HEK293 (cell line): Measurements from ENCODE around the gene ANGPT4.

Source experiments
- CTCF ChIA-PET: fragments of 350-600 bp; formaldehyde crosslinking; extraction: SDS; loops from one replicate; lab custom pipeline; 2021; ENCODE audit warnings: antibody characterized with exemption; lab: Yijun Ruan, JAX
- POLR2A ChIA-PET: fragments of 300-600 bp; formaldehyde crosslinking; extraction: SDS; loops from one replicate; lab custom pipeline; 2020; ENCODE audit warnings: antibody characterized with exemption, inconsistent platforms; lab: Yijun Ruan, JAX
- H3K27ac ChIP-seq: fragments of 200-500 bp; sonication (Bioruptor generic); 2 replicates; pipeline ENCODE4 v1.5.1; 2014; ENCODE audit warnings: low read depth, low read length, control low read depth, inconsistent platforms; ENCODE audit errors: extremely low read depth
- H3K36me3 ChIP-seq, 2 experiments: fragments of 200-500 bp in 1 of 2; sonication (Bioruptor generic) in 1 of 2; 1 replicate in 1 of 2; 2 replicates in 1 of 2; pipeline ENCODE4 v1.5.1; 2014 to 2017; ENCODE audit warnings: inconsistent platforms in 2 of 2, low read length in 2 of 2; ENCODE audit not compliant: control insufficient read depth in 2 of 2, insufficient read depth in 1 of 2
- H3K4me1 ChIP-seq: fragments of 200-500 bp; sonication (Bioruptor generic); 2 replicates; pipeline ENCODE4 v1.5.1; 2014; ENCODE audit warnings: mild to moderate bottlenecking, low read length, inconsistent platforms; ENCODE audit not compliant: control insufficient read depth, insufficient read depth
- H3K4me3 ChIP-seq: 2 replicates; pipeline ENCODE4 v1.5.1; 2011; ENCODE audit warnings: low read depth, mild to moderate bottlenecking, control low read depth, low read length, moderate library complexity
- H3K9me3 ChIP-seq: fragments of 200-500 bp; sonication (Bioruptor generic); 2 replicates; pipeline ENCODE4 v1.5.1; 2014; ENCODE audit warnings: low read depth, low read length, inconsistent platforms; ENCODE audit not compliant: control insufficient read depth, insufficient read depth
- FEZF1 ChIP-seq: fragments of 450-650 bp; formaldehyde crosslinking; IDR thresholded peaks from 2 replicates; pipeline ENCODE4 v1.5.1; 2016; ENCODE audit warnings: missing biosample characterization, missing genetic modification characterization
- MYNN ChIP-seq: fragments of 450-650 bp; formaldehyde crosslinking; IDR thresholded peaks from 2 replicates; pipeline ENCODE4 v1.5.1; 2016; ENCODE audit warnings: missing biosample characterization, missing genetic modification characterization, borderline replicate concordance
- PRDM1 ChIP-seq: fragments of 450-650 bp; formaldehyde crosslinking; IDR thresholded peaks from 2 replicates; pipeline ENCODE4; 2016; ENCODE audit warnings: missing biosample characterization, missing genetic modification characterization
- REPIN1 ChIP-seq: fragments of 450-650 bp; formaldehyde crosslinking; IDR thresholded peaks from 2 replicates; pipeline ENCODE4 v1.5.1; 2017; ENCODE audit warnings: missing biosample characterization, missing genetic modification characterization, low read depth
- SP2 ChIP-seq: fragments of 450-650 bp; formaldehyde crosslinking; IDR thresholded peaks from 2 replicates; pipeline ENCODE4 v1.5.1; 2016; ENCODE audit warnings: missing biosample characterization, missing genetic modification characterization
- TCF7L2 ChIP-seq: IDR thresholded peaks from 2 replicates; pipeline ENCODE4 v1.6.1; 2011; ENCODE audit warnings: low read depth, mild to moderate bottlenecking, inconsistent platforms, low read length, moderate library complexity, borderline replicate concordance
- ZIC2 ChIP-seq: fragments of 450-650 bp; formaldehyde crosslinking; IDR thresholded peaks from 2 replicates; pipeline ENCODE4 v1.5.1; 2016; ENCODE audit warnings: missing biosample characterization, missing genetic modification characterization
- ZNF140 ChIP-seq: fragments of 450-650 bp; formaldehyde crosslinking; IDR thresholded peaks from 2 replicates; pipeline ENCODE4 v1.5.1; 2016; ENCODE audit warnings: missing biosample characterization, missing genetic modification characterization
- ZNF16 ChIP-seq: fragments of 450-650 bp; formaldehyde crosslinking; IDR thresholded peaks from 2 replicates; pipeline ENCODE4 v1.5.1; 2016; ENCODE audit warnings: low read depth, missing biosample characterization, missing genetic modification characterization
- ZNF248 ChIP-seq: fragments of 450-650 bp; formaldehyde crosslinking; IDR thresholded peaks from 2 replicates; pipeline ENCODE4 v1.5.1; 2017; ENCODE audit warnings: missing biosample characterization, missing genetic modification characterization
- ZNF324 ChIP-seq: fragments of 450-650 bp; formaldehyde crosslinking; IDR thresholded peaks from 2 replicates; pipeline ENCODE4 v1.5.1; 2016; ENCODE audit warnings: missing biosample characterization, missing genetic modification characterization
- ZNF341 ChIP-seq: fragments of 450-650 bp; formaldehyde crosslinking; IDR thresholded peaks from 2 replicates; pipeline ENCODE4; 2016; ENCODE audit warnings: low read depth, missing biosample characterization, missing genetic modification characterization
- ZNF37A ChIP-seq: fragments of 450-650 bp; IDR thresholded peaks from 2 replicates; pipeline ENCODE4 v1.5.1; 2018; ENCODE audit warnings: missing biosample characterization, missing genetic modification characterization
- ZNF426 ChIP-seq: fragments of 450-650 bp; formaldehyde crosslinking; IDR thresholded peaks from 2 replicates; pipeline ENCODE4 v1.5.1; 2017; ENCODE audit warnings: missing biosample characterization, missing genetic modification characterization, mild to moderate bottlenecking, inconsistent platforms, moderate library complexity
- ZNF621 ChIP-seq: fragments of 450-650 bp; formaldehyde crosslinking; IDR thresholded peaks from 2 replicates; pipeline ENCODE4 v1.5.1; 2017; ENCODE audit warnings: missing biosample characterization, missing genetic modification characterization
- ZNF776 ChIP-seq: fragments of 450-650 bp; formaldehyde crosslinking; IDR thresholded peaks from 2 replicates; pipeline ENCODE4 v1.5.0; 2017; ENCODE audit warnings: missing biosample characterization, missing genetic modification characterization, borderline replicate concordance
- TF ChIP-seq, protein P1 (sequence below): fragments of 450-650 bp; formaldehyde crosslinking; IDR thresholded peaks from 2 replicates; pipeline ENCODE4 v1.5.1; 2017; ENCODE audit warnings: missing biosample characterization, missing genetic modification characterization
- TF ChIP-seq, protein P2 (sequence below): fragments of 450-650 bp; formaldehyde crosslinking; IDR thresholded peaks from 2 replicates; pipeline ENCODE4 v1.5.1; 2016; ENCODE audit warnings: missing biosample characterization, missing genetic modification characterization

ANGPT4 gene

GRCh38 chr20:955111-955510 is 39.0 kb upstream of the ANGPT4 start:
- no peak overlapping the region for H3K4me3 ChIP-seq
- no peaks in the 10 kb centered on the region for H3K9me3 ChIP-seq
- no peak overlapping the region for H3K27ac ChIP-seq
- no peaks in the 10 kb centered on the region for H3K36me3 ChIP-seq
- ChIA-PET CTCF (interaction anchor here (0.6 to 6.1 kb wide), 18 partner anchors 8 to 257 kb away, joined by 3 to 178 read pairs (median 8); partner anchors contain the start of gene FAM110A), POLR2A (no interaction called here)
- no peak for TF ChIP-seq SP2
- TF ChIP-seq ZNF426 (tag by site-specific recombination): no peak
- TF ChIP-seq ZNF16 (tag by site-specific recombination): no peak
- no peak for TF ChIP-seq PRDM1 (tag by site-specific recombination)
- no peak for TF ChIP-seq ZNF776 (tag by site-specific recombination)
- TF ChIP-seq FEZF1 (tag by site-specific recombination): no peak
- TF ChIP-seq ZNF324 (tag by site-specific recombination): no peak
- TF ChIP-seq ZNF621 (tag by site-specific recombination): no peak
- TF ChIP-seq ZNF140 (tag by site-specific recombination): no peak
- TF ChIP-seq ZIC2: no peak
- no peak for TF ChIP-seq ZNF341 (tag by site-specific recombination)
- H3K4me1 ChIP-seq: no peaks in the 10 kb centered on the region

DNA sequence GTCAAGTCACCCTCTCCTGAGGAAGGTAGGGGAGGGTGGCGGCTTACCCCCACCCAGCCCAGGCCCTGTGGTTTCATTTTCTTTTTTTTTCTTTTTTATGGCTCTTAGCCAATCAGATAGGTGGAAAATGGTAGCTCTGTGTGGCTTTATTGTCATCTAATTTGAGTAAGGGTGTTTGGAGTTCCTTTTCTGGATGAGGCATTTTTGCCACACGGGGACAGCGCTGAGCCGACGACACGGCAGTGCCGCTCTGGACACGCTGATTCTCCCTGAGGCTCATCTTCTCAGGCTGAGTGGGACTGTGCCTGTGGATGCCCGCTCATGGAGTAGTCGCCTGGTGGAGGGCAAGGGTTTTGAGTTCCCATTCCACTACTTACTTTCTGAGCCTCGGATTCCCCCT is 37.6 kb upstream of the ANGPT4 start:
- POLR2A ChIA-PET: no interaction called here
- CTCF ChIA-PET: interaction anchor here (0.7 to 2.0 kb wide), 3 partner anchors 134 to 139 kb away, joined by 3 to 10 read pairs (median 4); no protein-coding TSS in a partner anchor

GRCh38 chr20:952196-952795 is 36.2 kb upstream of the ANGPT4 start:
- no peak for TF ChIP-seq REPIN1 (tag by site-specific recombination)
- TF ChIP-seq, protein P1, sequence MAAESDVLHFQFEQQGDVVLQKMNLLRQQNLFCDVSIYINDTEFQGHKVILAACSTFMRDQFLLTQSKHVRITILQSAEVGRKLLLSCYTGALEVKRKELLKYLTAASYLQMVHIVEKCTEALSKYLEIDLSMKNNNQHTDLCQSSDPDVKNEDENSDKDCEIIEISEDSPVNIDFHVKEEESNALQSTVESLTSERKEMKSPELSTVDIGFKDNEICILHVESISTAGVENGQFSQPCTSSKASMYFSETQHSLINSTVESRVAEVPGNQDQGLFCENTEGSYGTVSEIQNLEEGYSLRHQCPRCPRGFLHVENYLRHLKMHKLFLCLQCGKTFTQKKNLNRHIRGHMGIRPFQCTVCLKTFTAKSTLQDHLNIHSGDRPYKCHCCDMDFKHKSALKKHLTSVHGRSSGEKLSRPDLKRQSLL: no peak
- CTCF ChIA-PET: interaction anchor here (0.6 to 2.0 kb wide), 4 partner anchors 134 to 156 kb away, joined by 3 to 10 read pairs (median 4); no protein-coding TSS in a partner anchor
- no peak overlapping the region for H3K4me3 ChIP-seq
- H3K9me3 ChIP-seq: no peaks in the 10 kb centered on the region
- no peaks in the 10 kb centered on the region for H3K36me3 ChIP-seq
- H3K27ac ChIP-seq: no peak overlapping the region
- POLR2A ChIA-PET: interaction anchor here (0.6 kb wide), 1 partner anchor 1017 kb away, joined by 3 read pairs; no protein-coding TSS in a partner anchor
- H3K4me1 ChIP-seq: no peaks in the 10 kb centered on the region

More for the DNA sequence above, 37.6 kb upstream of the ANGPT4 start:
- TF ChIP-seq ZNF16 (tag by site-specific recombination) (no peak), TCF7L2 (no peak), ZNF37A (tag by site-specific recombination) (no peak), MYNN (no peak), ZNF248 (tag by site-specific recombination) (no peak)
- TF ChIP-seq, protein P2, sequence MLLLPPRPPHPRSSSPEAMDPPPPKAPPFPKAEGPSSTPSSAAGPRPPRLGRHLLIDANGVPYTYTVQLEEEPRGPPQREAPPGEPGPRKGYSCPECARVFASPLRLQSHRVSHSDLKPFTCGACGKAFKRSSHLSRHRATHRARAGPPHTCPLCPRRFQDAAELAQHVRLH (tag by site-specific recombination): no peak
- H3K9me3 ChIP-seq: no peaks in the 10 kb centered on the region
- no peak overlapping the region for H3K4me3 ChIP-seq
- no peaks in the 10 kb centered on the region for H3K4me1 ChIP-seq
- H3K27ac ChIP-seq: no peak overlapping the region
- H3K36me3 ChIP-seq: no peaks in the 10 kb centered on the region
